Measurements from ENCODE around the gene ACVR1B. TPM values are rescaled to one million over a fixed set of nuclear protein-coding genes. Genes with fewer than 3 reads are reported as not detected.
A peak's percentile ranks its signal among the peaks of the same experiment; 100 is the strongest.

Gene ACVR1B
- total RNA-seq, 6 experiments from 2014 or later, result 14.1 to 28.0 (median 25.0) TPM

DNA sequence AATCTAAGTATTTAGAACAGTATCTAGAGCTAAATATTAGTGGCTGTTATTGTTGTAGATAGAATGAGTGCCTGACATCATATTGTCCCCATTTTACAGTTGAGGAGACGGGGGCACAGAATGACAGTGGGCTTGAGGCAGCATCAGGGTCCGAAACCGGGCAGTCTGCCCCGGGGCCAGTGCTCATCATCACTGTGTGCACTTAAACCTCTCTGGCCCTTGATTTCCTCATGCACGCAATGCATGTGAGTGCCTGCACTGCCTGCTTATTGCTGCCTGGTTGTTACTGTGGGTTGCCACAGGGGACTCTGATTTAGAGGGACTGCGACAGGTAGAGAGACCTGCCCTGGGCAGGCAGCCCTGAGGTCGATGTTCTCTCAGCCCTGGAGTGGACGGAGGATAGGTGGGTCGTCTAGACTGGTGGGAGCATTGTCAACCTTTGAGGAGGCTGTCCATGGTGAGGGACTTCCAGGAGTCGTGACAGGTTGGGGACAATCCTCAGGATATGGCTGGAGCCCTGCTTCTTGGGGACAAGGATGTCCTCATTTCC lies 34.4 kb upstream of the ACVR1B start:
- intact Hi-C loops (cut with DNase I), result no loop called here
- Histone ChIP-seq H3K27ac (no peak overlapping the region), H3K36me3 (no peaks in the 10 kb centered on the region), H3K9me3 (no peaks in the 10 kb centered on the region), H3K4me3 (no peak overlapping the region), H3K4me1 (peaks cover 0 to 31% (median 5%) of the 10 kb centered on the region in 4 donors), H3K27me3 (no peaks in the 10 kb centered on the region)
- WGBS (ENCODE audit: insufficient coverage, low coverage, low lambda C conversion rate, missing lambda C conversion rate), result 87% methylated on average over 4 of the region's 10 CpGs
- no peak for ATAC-seq
- TF ChIP-seq, protein P1, sequence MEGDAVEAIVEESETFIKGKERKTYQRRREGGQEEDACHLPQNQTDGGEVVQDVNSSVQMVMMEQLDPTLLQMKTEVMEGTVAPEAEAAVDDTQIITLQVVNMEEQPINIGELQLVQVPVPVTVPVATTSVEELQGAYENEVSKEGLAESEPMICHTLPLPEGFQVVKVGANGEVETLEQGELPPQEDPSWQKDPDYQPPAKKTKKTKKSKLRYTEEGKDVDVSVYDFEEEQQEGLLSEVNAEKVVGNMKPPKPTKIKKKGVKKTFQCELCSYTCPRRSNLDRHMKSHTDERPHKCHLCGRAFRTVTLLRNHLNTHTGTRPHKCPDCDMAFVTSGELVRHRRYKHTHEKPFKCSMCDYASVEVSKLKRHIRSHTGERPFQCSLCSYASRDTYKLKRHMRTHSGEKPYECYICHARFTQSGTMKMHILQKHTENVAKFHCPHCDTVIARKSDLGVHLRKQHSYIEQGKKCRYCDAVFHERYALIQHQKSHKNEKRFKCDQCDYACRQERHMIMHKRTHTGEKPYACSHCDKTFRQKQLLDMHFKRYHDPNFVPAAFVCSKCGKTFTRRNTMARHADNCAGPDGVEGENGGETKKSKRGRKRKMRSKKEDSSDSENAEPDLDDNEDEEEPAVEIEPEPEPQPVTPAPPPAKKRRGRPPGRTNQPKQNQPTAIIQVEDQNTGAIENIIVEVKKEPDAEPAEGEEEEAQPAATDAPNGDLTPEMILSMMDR (IDR thresholded peaks at IDR 0.05), result no peak
- no peak for TF ChIP-seq POLR2A (IDR thresholded peaks at IDR 0.05)
- DNase-seq, result no peak

DNA sequence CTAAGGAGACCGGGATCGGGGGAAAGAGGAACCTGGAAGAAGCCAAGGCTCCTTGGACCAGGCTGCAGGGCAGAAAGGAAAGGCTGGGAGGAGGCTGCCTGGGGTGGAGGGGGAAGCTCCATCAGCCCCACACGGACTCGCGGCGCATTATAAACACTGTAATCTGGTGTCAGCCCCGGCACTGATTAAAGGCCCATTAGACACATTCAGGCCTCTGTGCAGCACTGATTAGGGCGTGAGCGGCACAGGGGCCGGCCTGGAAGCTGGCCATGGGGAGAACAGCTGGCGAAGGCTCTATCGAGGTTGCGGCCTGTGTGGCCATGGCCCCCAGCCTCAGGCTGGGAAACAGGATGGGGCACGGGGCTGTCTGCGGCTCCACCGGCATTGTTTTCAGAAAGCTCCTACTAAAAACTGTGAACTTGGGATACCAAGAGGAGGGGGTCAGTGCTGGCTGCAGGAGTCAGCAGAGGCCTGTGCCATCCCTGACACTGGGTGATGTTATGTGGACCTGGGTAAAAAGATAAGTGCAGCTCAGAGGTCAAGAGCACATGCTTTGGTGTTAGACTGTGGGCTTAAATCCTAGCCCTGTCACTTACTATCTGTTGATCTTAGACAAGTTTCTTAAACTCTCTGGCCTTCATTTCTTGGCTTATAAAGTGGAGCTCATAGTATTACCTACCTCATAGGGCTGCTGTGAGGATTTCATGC lies 33.6 kb upstream of the ACVR1B start:
- peak in 1 of 4 donors; percentile 21 for ATAC-seq
- Histone ChIP-seq H3K27me3 (no peaks in the 10 kb centered on the region), H3K36me3 (no peaks in the 10 kb centered on the region), H3K4me1 (peaks cover 0 to 39% (median 12%) of the 10 kb centered on the region in 4 donors), H3K27ac (no peak overlapping the region), H3K4me3 (no peak overlapping the region), H3K9me3 (no peaks in the 10 kb centered on the region)
- 73% methylated on average over 3 of the region's 16 CpGs for WGBS (ENCODE audit: insufficient coverage, low coverage, low lambda C conversion rate, missing lambda C conversion rate)
- DNase-seq, result peak in 1 of 3 donors; percentile 54
- intact Hi-C loops (cut with DNase I), result no loop called here
- TF ChIP-seq, protein P1 (IDR thresholded peaks at IDR 0.05), result no peak

DNA sequence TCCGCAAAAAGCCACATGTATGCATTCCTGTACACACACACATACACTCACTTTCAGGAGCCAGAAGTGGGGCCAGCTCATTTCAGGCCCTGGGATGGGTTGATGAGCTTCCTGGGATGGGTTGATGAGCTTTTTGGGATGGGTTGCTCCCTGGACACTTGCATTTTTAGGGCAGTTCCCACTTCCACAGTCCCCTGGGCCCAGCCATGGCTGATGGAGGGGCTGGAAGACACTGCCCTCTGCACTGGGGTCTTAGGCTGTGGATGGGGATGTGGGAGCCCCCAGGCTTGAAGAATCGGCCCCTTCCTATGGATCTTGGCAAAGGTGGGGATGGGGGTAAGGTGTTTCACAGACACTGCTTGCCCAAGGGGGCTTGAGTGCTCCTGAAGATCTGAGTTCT lies 31.5 kb upstream of the ACVR1B start:
- WGBS (ENCODE audit: insufficient coverage, low coverage, low lambda C conversion rate, missing lambda C conversion rate), result 90% methylated on average over 1 of the region's 2 CpGs
- no peak for DNase-seq

DNA sequence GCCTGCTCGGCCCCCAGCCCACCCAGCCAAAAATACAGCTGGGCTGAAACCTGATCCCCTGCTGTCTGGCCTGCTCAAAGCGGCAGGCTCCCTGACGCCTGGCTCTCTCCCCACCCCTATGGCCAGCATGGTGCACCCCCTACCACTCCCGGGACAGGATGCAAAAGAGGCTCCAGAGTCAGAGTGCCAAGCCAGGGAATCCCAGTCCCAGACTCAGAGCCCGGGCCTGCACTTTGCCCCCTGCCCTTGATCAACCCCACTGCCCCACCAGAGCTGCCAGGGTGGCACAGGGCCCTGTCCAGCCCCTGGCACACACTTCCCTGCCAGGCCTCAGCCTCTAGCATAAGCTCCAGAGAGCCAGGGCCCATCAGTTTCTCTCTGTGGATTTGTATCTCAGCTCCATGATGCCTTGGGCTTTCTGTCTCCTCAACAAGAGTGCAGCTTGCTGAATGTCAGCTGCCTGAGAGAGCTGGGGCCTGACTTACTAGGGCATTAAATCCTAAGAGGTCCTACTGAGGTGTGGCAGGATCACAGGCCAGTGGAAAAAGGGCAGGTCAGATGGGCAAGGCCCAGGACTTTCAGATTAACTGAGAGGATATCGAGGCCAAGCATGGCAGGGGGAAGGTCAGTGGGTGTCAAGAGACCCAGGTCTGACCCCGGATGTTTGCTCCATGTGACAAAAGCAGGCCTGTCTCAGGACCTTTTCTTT lies 30.3 kb upstream of the ACVR1B start:
- WGBS (ENCODE audit: insufficient coverage, low coverage, low lambda C conversion rate, missing lambda C conversion rate), result 29% methylated on average over 3 of the region's 7 CpGs
- peak overlapping the region; percentile 70 to 81 (median 81) for H3K27ac ChIP-seq
- intact Hi-C loops (cut with DNase I), result no loop called here
- peak; percentile 85 to 95 (median 93) for DNase-seq
- TF ChIP-seq POLR2A (IDR thresholded peaks at IDR 0.05), result no peak
- TF ChIP-seq, protein P1 (IDR thresholded peaks at IDR 0.05), result no peak
- no peak overlapping the region for H3K4me3 ChIP-seq
- no peaks in the 10 kb centered on the region for H3K27me3 ChIP-seq
- ATAC-seq, result peak; percentile 69 to 89 (median 84)
- no peaks in the 10 kb centered on the region for H3K36me3 ChIP-seq
- no peaks in the 10 kb centered on the region for H3K9me3 ChIP-seq
- peaks cover 0 to 52% (median 15%) of the 10 kb centered on the region in 4 donors for H3K4me1 ChIP-seq

More for the DNA sequence above, 31.5 kb upstream of the ACVR1B start:
- intact Hi-C loops (cut with DNase I), result no loop called here
- H3K27ac ChIP-seq, result no peak overlapping the region
- peaks cover 0 to 47% (median 15%) of the 10 kb centered on the region in 4 donors for H3K4me1 ChIP-seq
- H3K27me3 ChIP-seq, result no peaks in the 10 kb centered on the region
- no peak overlapping the region for H3K4me3 ChIP-seq
- H3K36me3 ChIP-seq, result no peaks in the 10 kb centered on the region
- no peak for ATAC-seq
- no peaks in the 10 kb centered on the region for H3K9me3 ChIP-seq
- TF ChIP-seq POLR2A (IDR thresholded peaks at IDR 0.05), result no peak
- TF ChIP-seq, protein P1 (IDR thresholded peaks at IDR 0.05), result no peak
